ENCODE results near the gene CLK3. TPM values are rescaled to one million over a fixed set of nuclear protein-coding genes. Genes with fewer than 3 reads are reported as not detected.

CLK3 gene
- polyA plus RNA-seq (2011; rRNA removed): 34.9 and 41.2 TPM in 2 replicates
- 108 and 156 TPM in 2 replicates for polyA minus RNA-seq (2011; rRNA and poly(A)+ RNA removed)

DNA sequence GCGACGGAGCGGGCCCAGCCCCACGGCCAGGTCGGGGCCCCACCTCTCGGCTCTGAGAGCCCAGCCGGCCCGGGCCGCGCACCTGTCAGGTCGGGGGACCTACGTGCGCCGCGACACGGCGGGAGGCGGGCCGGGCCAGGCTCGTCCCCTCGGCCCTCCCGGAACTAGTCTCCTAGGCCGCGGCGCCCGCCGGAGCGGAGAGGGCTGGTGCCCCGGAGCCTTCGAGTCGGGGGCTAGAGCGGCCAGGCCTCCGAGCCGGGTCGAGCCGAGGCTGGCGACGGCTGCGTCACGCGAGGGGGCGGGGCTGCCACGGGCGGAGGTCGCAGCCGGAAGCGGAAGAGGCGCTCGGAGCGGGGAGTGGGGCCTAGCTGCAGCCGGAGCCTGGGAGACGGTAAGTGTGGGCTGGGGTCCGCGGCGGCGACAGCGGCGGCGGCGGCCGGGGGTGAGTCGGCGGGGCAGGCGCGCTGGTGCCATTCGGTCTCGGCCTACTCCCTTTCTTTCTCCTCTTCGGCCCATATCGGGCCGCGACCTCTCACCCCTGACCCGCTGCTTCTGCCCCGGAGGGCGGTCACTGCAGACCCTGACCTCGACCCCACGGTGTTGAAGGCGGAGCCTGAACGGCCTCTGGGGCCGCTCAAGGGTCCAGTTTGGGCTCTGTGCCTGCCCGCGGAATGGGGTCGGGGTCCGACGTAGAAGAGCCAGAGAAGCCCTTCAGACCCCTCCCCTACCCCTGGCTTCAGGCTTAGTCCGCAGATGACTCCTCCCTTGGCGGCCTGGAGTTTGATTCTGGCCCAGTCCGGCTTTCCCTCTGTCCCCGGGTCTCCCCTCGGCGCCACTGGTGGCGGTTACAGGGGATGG is at the start of gene CLK3:
TSS of gene CLK3 (plus strand) at position 329 of the 858 bp plus-strand sequence. CDS start 3,361 bp downstream, outside the sequence.
- Histone ChIP-seq H3K4me3 (ENCODE audit: low read depth, low read length) (peak within 1 kb of the TSS; percentile 96), H3K9me3 (ENCODE audit: control insufficient read depth, insufficient read depth, low read length) (peaks cover 5% of the 10 kb centered on the region; the same call in 1 of the 2 replicates), H3K27ac (ENCODE audit: low read depth, low read length) (peak within 1 kb of the TSS; percentile 89), H3K27me3 (ENCODE audit: control insufficient read depth, insufficient read depth, low read length) (peaks cover 8% of the 10 kb centered on the region)
- DNase-seq (ENCODE audit: low read depth, low spot score): peak; percentile 63
- TF ChIP-seq, protein P1, sequence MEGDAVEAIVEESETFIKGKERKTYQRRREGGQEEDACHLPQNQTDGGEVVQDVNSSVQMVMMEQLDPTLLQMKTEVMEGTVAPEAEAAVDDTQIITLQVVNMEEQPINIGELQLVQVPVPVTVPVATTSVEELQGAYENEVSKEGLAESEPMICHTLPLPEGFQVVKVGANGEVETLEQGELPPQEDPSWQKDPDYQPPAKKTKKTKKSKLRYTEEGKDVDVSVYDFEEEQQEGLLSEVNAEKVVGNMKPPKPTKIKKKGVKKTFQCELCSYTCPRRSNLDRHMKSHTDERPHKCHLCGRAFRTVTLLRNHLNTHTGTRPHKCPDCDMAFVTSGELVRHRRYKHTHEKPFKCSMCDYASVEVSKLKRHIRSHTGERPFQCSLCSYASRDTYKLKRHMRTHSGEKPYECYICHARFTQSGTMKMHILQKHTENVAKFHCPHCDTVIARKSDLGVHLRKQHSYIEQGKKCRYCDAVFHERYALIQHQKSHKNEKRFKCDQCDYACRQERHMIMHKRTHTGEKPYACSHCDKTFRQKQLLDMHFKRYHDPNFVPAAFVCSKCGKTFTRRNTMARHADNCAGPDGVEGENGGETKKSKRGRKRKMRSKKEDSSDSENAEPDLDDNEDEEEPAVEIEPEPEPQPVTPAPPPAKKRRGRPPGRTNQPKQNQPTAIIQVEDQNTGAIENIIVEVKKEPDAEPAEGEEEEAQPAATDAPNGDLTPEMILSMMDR (IDR thresholded peaks at IDR 0.05; ENCODE audit: low read depth, low read length): no peak
- ChIA-PET POLR2A (interaction anchor here (0.6 to 2.2 kb wide), 8 partner anchors 10 to 155 kb away, joined by 3 to 9 read pairs (median 4); partner anchors contain the start of genes ARID3B and UBL7), CTCF (interaction anchor here (0.8 to 3.9 kb wide), 4 partner anchors 15 to 233 kb away, joined by 3 to 41 read pairs (median 8); no protein-coding TSS in a partner anchor)

DNA sequence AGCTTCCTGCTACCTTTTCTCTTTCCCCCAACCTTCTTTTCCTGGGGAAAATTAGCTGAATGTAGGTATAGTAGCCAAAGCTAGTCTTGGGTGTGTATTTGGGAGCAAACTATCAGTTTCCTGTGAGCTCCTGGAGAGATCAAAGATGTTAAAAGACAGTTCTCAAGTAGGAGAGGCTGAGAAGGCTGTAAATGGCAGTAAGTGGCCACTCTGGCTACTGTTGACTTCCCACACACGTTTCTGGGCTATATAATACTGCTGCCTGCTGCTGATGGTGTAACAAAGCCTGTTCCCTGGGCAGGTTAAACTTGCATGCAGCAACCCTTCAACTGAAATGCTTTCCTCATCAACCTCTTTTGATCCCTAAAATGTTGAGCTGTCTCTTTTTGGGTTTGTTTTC is 47.0 kb upstream of the CLK3 start:
- no peak overlapping the region for H3K4me3 ChIP-seq (ENCODE audit: low read depth, low read length)
- H3K9me3 ChIP-seq (ENCODE audit: control insufficient read depth, insufficient read depth, low read length): no peaks in the 10 kb centered on the region
- H3K27me3 ChIP-seq (ENCODE audit: control insufficient read depth, insufficient read depth, low read length): no peaks in the 10 kb centered on the region
- H3K27ac ChIP-seq (ENCODE audit: low read depth, low read length): no peak overlapping the region
- TF ChIP-seq, protein P1 (IDR thresholded peaks at IDR 0.05; ENCODE audit: low read depth, low read length): no peak
- no peak for DNase-seq (ENCODE audit: low read depth, low spot score)
- ChIA-PET CTCF (no interaction called here), POLR2A (no interaction called here)

DNA sequence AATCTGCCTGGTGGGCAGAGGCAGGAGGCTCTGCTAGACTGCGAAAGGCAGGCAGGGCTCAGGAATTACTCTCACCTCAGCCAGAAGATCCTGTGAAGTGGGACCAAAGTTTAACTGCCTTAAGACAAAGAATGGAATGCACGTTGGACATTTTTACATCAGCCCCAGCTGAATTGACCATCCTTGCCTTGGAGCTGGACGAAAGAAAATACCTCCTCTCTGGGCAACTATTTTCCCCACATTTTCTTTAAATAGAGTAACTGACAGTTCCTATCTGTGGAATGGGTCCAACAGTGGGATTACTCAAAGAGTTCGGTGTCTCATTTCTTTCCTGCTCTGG is 45.9 kb upstream of the CLK3 start:
- POLR2A ChIA-PET: no interaction called here
- no peak for DNase-seq (ENCODE audit: low read depth, low spot score)
- CTCF ChIA-PET: no interaction called here
- Histone ChIP-seq H3K27ac (ENCODE audit: low read depth, low read length) (no peak overlapping the region), H3K9me3 (ENCODE audit: control insufficient read depth, insufficient read depth, low read length) (no peaks in the 10 kb centered on the region), H3K27me3 (ENCODE audit: control insufficient read depth, insufficient read depth, low read length) (no peaks in the 10 kb centered on the region), H3K4me3 (ENCODE audit: low read depth, low read length) (no peak overlapping the region)
- TF ChIP-seq, protein P1 (IDR thresholded peaks at IDR 0.05; ENCODE audit: low read depth, low read length): no peak

DNA sequence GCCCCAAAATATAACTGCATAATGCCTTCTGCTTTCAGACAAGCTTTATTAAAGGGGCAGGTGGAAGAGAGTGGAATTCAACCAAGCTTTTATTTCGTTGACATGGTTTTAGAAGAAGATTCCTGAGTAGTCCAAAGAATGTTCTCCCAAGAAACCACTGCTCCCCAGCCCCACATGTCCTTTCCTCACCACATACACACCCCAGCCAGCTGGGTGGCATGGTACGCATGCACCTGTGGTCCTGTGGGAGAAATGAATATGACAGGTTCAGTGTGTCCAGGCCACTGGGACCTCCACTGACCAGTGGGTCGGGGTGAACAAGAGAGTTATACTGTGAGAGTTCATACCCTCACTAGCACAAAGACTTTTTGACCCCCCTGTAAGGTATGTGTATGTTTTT is 44.4 kb upstream of the CLK3 start:
- Histone ChIP-seq H3K4me3 (ENCODE audit: low read depth, low read length) (no peak overlapping the region), H3K27me3 (ENCODE audit: control insufficient read depth, insufficient read depth, low read length) (no peaks in the 10 kb centered on the region), H3K9me3 (ENCODE audit: control insufficient read depth, insufficient read depth, low read length) (no peaks in the 10 kb centered on the region), H3K27ac (ENCODE audit: low read depth, low read length) (no peak overlapping the region)
- DNase-seq (ENCODE audit: low read depth, low spot score): no peak
- CTCF ChIA-PET: no interaction called here
- TF ChIP-seq, protein P1 (IDR thresholded peaks at IDR 0.05; ENCODE audit: low read depth, low read length): no peak
- POLR2A ChIA-PET: no interaction called here

DNA sequence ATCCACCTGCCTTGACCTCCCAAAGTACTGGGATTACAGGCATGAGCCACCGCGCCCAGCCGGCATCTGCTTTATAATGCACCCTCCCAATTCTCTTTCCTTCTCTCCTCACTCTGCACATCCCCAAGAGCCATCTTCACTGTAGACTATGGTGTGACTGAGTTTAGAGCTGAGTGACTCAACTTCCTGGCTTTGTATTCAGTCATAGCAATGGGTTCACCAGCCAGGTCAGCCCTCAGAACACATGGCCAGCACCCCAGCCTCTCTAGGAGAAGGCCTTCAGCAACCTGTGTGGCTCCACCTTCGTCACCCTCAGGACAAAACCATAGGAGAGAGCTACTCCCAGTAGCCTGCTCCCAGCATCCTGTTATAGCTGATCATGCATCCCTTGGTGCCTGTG is 41.6 kb upstream of the CLK3 start:
- POLR2A ChIA-PET: no interaction called here
- DNase-seq (ENCODE audit: low read depth, low spot score): no peak
- TF ChIP-seq, protein P1 (IDR thresholded peaks at IDR 0.05; ENCODE audit: low read depth, low read length): no peak
- no peaks in the 10 kb centered on the region for H3K9me3 ChIP-seq (ENCODE audit: control insufficient read depth, insufficient read depth, low read length)
- CTCF ChIA-PET: no interaction called here
- no peak overlapping the region for H3K27ac ChIP-seq (ENCODE audit: low read depth, low read length)
- H3K4me3 ChIP-seq (ENCODE audit: low read depth, low read length): no peak overlapping the region
- no peaks in the 10 kb centered on the region for H3K27me3 ChIP-seq (ENCODE audit: control insufficient read depth, insufficient read depth, low read length)

Data from AG04450 (cell line).